Calu3 (cell line): ENCODE results near the gene DLG2. TPM values are rescaled to one million over a fixed set of nuclear protein-coding genes. Genes with fewer than 3 reads are reported as not detected.

Source experiments
- BruUV-seq: library from RNA; stranded (reverse); fragments of 400-500 nt; replicated peaks from 2 replicates; lab custom pipeline; 2021; lab: Mats Ljungman, UMichigan
- CTCF ChIA-PET: fragments of 300-600 bp; sonication (Branson Sonifier 250); formaldehyde crosslinking; loops from one replicate; lab custom pipeline; 2022; ENCODE audit warnings: antibody characterized with exemption; lab: Charles Lee
- DNase-seq: peaks from one replicate; pipeline ENCODE4 v3.0.0; 2022
- H3K27ac Mint-ChIP-seq: one replicate; pipeline ENCODE4 v1.8.0; 2022; ENCODE audit warnings: mixed read lengths; ENCODE audit not compliant: unreplicated experiment
- H3K27me3 Mint-ChIP-seq: one replicate; pipeline ENCODE4 v1.8.0; 2022; ENCODE audit warnings: mixed read lengths; ENCODE audit not compliant: unreplicated experiment
- H3K36me3 Mint-ChIP-seq: one replicate; pipeline ENCODE4 v1.8.0; 2022; ENCODE audit warnings: mild to moderate bottlenecking, moderate library complexity, mixed read lengths; ENCODE audit not compliant: insufficient read depth, unreplicated experiment
- H3K4me1 Mint-ChIP-seq: one replicate; pipeline ENCODE4 v1.8.0; 2022; ENCODE audit warnings: mild to moderate bottlenecking, low read depth, mixed read lengths; ENCODE audit not compliant: unreplicated experiment
- H3K4me3 Mint-ChIP-seq: one replicate; pipeline ENCODE4 v1.8.0; 2022; ENCODE audit warnings: mild to moderate bottlenecking, low read depth, moderate library complexity, mixed read lengths; ENCODE audit not compliant: unreplicated experiment
- H3K9me3 Mint-ChIP-seq: one replicate; pipeline ENCODE4 v1.8.0; 2022; ENCODE audit warnings: low read depth, mixed read lengths; ENCODE audit not compliant: unreplicated experiment
- intact Hi-C: fragments of 100-400 bp; cut with micrococcal nuclease; formaldehyde crosslinking; loops from one replicate; pipeline ENCODE4 v1.10.0; 2022; ENCODE audit not compliant: unreplicated experiment
- total RNA-seq: library from RNA; stranded (reverse); gene quantifications from 2 replicates; pipeline ENCODE4 v1.2.3, GENCODE V29; 2022
- TF ChIP-seq, protein P1 (sequence below): fragments of 200-600 bp; IDR thresholded peaks from one replicate; pipeline ENCODE4 v1.8.0; 2022; ENCODE audit warnings: antibody characterized with exemption; ENCODE audit not compliant: unreplicated experiment

The DLG2 gene
- total RNA-seq, 1 experiment from 2014 or later = 0.71 TPM

DNA sequence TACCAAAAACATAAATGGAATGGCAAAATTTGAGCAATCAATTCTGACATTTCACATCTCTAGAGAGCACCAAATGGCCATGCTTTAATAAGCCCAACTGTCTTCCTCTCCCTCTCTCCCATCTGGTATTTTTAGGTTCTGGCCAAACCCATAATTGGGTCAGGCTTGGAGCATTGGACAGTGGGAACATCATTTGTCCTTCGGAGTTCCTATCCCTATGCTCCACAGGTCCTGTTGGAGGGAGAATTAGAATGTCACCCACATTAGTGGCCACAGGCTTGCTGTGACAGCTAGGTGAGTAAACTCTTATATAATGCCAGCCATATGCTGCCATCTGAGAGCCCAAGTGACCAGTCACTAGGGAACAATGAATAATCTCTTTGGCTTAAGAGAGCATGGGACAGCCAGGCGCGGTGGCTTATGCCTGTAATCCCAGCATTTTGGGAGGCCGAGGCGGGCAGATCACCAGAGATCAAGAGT is 2090.0 kb downstream of the DLG2 start:
- Mint-ChIP-seq H3K27me3 (no peaks in the 10 kb centered on the region), H3K27ac (no peak overlapping the region), H3K4me3 (no peak overlapping the region), H3K36me3 (no peaks in the 10 kb centered on the region), H3K4me1 (no peaks in the 10 kb centered on the region), H3K9me3 (no peaks in the 10 kb centered on the region)
- no TSS peak for BruUV-seq
- DNase-seq = no peak
- TF ChIP-seq, protein P1, sequence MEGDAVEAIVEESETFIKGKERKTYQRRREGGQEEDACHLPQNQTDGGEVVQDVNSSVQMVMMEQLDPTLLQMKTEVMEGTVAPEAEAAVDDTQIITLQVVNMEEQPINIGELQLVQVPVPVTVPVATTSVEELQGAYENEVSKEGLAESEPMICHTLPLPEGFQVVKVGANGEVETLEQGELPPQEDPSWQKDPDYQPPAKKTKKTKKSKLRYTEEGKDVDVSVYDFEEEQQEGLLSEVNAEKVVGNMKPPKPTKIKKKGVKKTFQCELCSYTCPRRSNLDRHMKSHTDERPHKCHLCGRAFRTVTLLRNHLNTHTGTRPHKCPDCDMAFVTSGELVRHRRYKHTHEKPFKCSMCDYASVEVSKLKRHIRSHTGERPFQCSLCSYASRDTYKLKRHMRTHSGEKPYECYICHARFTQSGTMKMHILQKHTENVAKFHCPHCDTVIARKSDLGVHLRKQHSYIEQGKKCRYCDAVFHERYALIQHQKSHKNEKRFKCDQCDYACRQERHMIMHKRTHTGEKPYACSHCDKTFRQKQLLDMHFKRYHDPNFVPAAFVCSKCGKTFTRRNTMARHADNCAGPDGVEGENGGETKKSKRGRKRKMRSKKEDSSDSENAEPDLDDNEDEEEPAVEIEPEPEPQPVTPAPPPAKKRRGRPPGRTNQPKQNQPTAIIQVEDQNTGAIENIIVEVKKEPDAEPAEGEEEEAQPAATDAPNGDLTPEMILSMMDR = no peak
- intact Hi-C loops = no loop called here
- CTCF ChIA-PET = no interaction called here

DNA sequence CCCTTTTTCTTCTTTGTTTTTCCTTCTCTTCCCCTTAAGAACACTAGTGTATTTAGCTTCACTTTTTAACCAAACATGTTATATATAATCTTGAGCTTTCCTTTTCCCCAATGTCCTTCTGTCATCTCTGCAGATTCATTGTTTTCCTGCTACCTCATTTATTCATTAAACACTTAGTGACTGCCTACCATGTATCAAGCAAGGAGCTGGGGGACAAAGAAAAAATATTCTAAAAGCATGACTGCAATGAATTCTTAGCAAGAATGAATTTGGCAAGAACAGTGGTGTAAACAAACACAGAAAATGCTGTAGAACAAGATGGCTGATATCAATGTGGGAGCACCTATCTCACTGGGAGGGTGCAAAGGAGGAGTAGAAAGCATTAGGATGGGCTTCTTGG is 2094.0 kb downstream of the DLG2 start:
- BruUV-seq = no TSS peak
- CTCF ChIA-PET = no interaction called here
- H3K27ac Mint-ChIP-seq = no peak overlapping the region
- TF ChIP-seq, protein P1 = no peak
- DNase-seq = no peak
- intact Hi-C loops = no loop called here
- H3K4me3 Mint-ChIP-seq = no peak overlapping the region
- no peaks in the 10 kb centered on the region for H3K9me3 Mint-ChIP-seq
- no peaks in the 10 kb centered on the region for H3K4me1 Mint-ChIP-seq
- no peaks in the 10 kb centered on the region for H3K36me3 Mint-ChIP-seq
- H3K27me3 Mint-ChIP-seq = no peaks in the 10 kb centered on the region

DNA sequence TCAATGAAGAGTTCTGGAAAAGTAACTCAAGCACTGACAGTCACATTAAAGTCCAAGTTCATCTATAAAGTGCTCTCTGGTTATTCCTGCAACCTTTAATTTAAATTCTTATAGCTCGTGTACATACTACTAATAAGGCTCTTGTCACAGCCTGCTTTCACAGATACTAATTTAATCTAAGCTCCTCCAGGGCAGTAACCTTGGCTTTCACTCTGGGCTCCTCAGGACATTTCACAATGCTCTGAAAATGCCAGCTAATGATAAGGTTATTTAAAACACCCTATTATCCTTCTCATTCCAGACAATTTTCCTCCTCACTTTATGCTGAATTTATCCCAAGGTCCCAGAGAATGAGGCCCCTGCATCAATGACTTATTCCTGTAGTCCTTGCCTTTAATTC is 2098.3 kb downstream of the DLG2 start:
- Mint-ChIP-seq H3K36me3 (no peaks in the 10 kb centered on the region), H3K4me1 (no peaks in the 10 kb centered on the region), H3K27me3 (peaks cover 18% of the 10 kb centered on the region), H3K4me3 (no peak overlapping the region), H3K9me3 (no peaks in the 10 kb centered on the region), H3K27ac (no peak overlapping the region)
- TF ChIP-seq, protein P1 = no peak
- CTCF ChIA-PET = no interaction called here
- no peak for DNase-seq
- no TSS peak for BruUV-seq
- intact Hi-C loops = no loop called here

DNA sequence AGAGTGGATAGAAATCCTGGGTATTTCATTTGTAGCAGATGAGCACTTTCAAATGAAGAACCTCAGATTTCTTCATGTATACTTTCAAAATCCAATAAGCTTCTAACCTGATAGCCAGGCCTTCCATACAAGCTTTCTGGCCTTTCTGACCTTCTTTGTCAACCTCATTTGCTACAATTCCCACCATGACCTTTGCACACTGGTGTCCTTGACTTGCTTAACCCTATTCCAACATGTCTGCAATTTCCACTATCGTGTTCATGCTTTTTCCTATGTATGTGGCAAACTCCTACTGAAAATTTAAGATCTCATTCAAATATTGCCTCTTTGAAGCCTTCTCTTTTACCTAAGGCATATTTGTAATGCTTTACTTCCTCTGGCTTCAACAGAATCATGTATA is 2098.9 kb downstream of the DLG2 start:
- no peak for DNase-seq
- TF ChIP-seq, protein P1 = no peak
- no peaks in the 10 kb centered on the region for H3K36me3 Mint-ChIP-seq
- intact Hi-C loops = no loop called here
- H3K27me3 Mint-ChIP-seq = peaks cover 18% of the 10 kb centered on the region
- H3K27ac Mint-ChIP-seq = no peak overlapping the region
- H3K9me3 Mint-ChIP-seq = no peaks in the 10 kb centered on the region
- no peak overlapping the region for H3K4me3 Mint-ChIP-seq
- CTCF ChIA-PET = no interaction called here
- H3K4me1 Mint-ChIP-seq = no peaks in the 10 kb centered on the region
- no TSS peak for BruUV-seq
